ENCODE data around the gene CCDC183. TPM values are rescaled to one million over a fixed set of nuclear protein-coding genes. Genes with fewer than 3 reads are reported as not detected.
A peak's percentile ranks its signal among the peaks of the same experiment; 100 is the strongest.
"Not testable (repeated sequence)": the region's sequence is repeated elsewhere in the genome, so short reads cannot be mapped to it uniquely, and the experiment has no call there.

The CCDC183 gene
- total RNA-seq (2014; rRNA removed; shearing (Covaris generic)) = not detected in 2 replicates

DNA sequence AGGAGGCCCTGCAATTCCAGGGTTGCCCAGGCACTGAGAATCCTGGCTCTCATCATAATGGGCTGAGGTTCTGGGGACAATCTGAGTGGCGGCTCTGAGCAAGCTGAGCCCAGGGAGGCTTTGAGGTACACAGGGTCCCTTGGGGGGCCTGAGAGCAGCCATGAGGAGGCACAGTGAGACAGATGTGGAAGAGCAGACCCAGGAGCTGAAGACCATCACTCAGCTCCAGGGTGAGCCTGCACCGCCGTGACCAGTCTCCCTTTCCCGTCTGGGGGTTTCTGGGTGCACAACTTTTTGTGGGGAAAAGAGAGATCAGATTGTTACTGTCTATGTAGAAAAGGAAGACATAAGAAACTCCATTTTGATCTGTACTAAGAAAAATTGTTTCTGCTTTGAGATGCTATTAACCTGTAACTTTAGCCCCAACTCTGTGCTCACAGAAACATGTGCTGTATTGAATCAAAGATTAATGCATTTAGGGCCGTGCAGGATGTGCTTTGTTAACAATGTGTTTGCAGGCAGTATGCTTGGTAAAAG is at the start of gene CCDC183:
Gene CCDC183 (plus strand): TSS at position 101 of the 537 bp plus-strand sequence. CDS start 60 bp downstream, at position 161.
- DNase-seq (ENCODE audit: low spot score) = no peak
- in situ Hi-C loops (cut with HindIII; ENCODE audit: low sequenced_read_pairs) = no loop called here

DNA sequence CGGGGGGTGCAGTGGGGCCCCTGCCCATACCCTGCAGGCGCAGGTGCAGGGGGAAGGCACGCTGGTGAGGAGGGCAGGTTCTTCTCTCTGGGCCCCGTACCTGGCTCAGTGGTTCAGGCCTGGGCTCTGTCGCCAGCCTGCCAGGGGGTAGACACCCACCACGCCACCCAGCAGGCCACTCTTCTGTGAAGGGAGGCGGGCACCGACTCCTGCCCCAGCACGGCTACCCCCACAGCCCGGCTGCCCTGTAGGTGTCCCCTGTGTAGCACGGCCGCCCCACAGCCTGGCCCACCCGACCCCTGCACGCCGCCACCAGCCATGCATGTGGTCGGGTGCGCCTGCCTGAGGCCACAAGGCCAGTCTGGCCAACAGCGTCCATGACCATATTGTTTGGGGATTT is 49.5 kb upstream of the CCDC183 start:
- in situ Hi-C loops (cut with HindIII; ENCODE audit: low sequenced_read_pairs) = no loop called here
- DNase-seq (ENCODE audit: low spot score) = no peak

DNA sequence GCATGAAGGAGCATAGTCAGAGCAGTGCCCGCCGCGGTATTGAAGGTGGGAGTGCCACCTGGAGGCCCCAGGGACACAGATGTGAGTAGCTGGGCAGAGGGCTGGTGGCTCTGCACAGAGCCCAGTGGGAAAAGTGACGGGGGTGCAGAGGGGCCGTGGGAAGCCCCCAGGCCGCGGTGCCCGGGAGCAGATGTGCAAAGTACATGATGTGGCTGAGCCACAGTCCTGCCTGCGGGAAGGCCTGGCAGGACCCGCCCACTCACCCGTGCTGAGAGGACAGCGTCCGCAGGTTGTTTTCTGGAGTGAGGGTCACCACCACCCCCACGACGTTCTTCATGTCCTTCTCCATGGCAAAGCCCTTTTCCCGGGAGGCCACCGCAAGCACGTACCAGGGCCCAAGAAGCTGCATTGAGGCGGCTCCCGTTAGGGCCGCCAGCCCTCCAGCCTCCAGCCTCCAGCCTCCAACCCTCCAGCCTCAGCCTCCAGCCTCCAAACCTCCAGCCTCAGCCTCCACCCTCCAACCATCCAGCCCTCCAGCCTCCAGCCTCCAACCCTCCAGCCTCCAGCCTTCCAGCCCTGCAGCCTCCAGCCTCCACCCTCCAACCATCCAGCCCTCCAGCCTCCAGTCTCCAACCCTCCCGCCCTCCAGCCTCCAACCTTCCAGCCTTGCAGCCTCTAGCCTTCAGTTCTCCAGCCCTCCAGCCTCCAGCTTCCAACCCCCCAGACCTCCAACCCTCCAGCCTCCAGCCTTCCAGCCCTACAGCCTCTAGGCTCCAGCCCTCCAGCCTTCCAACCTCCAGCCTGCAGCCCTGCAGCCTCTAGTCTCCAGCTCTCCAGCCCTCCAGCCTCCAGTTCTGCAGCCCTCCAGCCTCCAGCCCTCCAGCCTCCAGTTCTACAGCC is 48.7 kb upstream of the CCDC183 start:
- in situ Hi-C loops (cut with HindIII; ENCODE audit: low sequenced_read_pairs) = no loop called here
- DNase-seq (ENCODE audit: low spot score) = no peak

DNA sequence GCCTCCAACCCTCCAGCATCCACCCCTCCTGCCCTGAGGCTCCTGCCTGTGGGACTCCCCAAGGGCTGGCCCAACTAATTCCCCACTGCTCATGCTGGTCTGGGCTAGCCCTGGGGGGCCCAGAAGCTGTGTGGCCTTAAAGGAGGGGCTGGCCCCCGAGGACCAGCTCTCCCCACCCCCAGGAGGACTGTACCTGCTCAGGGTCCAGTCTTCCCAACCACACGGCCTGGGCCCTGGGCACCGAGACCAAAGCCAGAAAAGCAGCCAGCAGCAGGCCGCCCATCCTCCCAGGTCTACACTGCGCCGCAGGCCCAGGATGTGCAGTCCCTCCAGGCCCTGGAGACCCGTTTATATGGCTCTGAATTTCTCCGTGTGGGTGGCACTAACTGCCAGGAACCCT is 47.9 kb upstream of the CCDC183 start, which contains the start of gene LCN6:
Gene LCN6 (minus strand): TSS at position 325 of the 400 bp plus-strand sequence. CDS start 42 bp downstream, at position 283.
- DNase-seq (ENCODE audit: low spot score) = no peak
- in situ Hi-C loops (cut with HindIII; ENCODE audit: low sequenced_read_pairs) = no loop called here

DNA sequence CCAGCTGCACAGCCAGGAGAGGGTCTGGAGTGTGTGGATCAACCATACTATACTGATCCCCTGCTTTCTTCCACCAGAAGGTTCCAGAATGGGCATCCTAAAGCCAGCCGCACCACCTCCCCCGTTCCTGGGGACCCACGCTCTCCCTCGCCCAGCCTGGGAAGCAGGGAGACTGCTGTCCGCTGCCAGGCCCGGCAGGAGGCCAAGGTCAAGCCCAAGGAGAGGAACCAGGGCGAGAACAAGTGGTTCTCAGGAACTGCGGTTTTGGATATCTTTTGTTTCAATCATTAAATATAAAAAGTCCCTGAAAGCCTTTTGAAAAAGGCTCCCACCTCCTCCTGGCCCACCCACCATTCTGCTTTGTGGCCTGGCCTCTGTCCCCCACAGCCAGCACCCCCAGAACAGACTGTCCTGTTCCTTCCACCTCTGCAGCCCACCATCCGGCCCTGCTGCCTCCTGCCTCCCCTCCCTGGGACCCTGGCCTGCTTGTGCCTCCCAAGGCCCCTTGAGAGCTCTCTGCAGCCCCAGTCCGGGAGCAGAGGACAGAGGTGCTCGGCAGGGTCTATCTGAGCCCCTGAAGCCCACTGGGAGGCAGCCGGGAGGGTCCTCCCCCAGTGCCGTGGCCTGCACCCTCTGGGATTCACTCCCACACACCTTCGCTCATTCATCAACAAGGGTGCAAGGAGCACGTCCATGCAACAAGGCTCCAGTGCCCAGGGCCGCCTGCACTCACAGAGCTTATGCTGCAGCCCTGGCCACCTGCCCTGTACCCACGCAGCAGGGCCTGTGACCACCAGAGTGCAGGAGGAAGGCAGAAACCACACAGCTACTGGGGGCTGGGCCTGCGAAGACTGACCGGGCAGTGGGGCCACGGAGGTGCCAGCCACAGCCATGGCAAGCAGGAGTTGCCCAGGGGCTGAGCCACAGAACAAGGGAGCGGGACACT is 47.2 kb upstream of the CCDC183 start:
- in situ Hi-C loops (cut with HindIII; ENCODE audit: low sequenced_read_pairs) = no loop called here
- DNase-seq (ENCODE audit: low spot score) = no peak

DNA sequence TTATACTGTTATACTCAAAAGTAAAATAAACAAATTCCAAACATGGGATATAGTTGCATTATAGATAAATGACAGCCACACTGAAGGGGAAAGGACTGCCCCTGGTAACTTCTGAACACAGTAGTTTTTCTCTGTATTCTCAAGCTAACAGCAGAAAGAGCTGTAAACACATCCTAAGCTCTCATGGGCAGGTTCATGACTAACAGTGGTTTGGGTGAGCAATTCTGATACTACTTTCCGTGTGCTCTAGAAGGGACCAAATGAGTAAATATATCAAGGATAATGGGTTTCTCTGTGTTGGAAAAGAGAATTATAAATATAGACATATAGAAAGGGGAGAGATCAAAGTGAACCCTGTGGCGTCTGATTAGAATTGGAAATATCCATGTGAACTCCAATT is 45.6 kb upstream of the CCDC183 start:
- in situ Hi-C loops (cut with HindIII; ENCODE audit: low sequenced_read_pairs) = no loop called here
- DNase-seq (ENCODE audit: low spot score) = no peak

DNA sequence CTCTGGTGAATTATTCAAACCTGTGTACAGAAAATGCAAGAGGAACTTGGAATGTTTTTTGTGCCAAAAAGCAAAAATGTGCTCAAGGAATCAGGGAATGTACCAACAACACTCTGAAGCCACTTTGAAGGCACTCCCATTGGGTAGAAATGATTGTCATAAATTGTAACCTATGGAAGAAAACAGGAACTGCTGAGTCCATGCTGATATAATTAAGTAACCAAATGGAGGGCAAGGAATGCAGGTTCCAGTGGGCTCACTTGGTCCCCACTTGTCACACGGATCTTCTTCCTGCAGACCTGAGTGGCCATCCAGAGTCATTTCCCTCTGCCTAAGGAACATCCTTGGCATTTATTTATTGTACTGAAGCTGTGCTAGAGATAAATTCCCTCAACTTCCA is 44.9 kb upstream of the CCDC183 start:
- in situ Hi-C loops (cut with HindIII; ENCODE audit: low sequenced_read_pairs) = no loop called here
- DNase-seq (ENCODE audit: low spot score) = no peak

DNA sequence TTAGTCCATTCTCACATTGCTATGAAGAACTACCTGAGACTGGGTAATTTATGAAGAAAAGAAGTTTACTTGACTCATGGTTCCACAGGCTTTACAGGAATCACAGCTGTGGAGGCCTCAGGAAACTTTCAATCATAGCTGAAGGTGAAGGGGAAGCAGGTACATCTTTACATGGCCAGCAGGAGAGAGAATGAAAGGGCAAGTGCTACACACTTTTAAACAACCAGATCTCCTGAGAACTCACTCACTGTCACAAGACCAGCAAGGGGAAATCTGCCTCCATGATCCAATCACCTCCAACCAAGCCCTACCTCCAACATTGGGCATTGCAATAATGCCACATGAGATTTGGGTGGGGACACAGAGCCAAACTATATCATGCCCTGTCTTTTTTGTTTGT is 44.3 kb upstream of the CCDC183 start:
- in situ Hi-C loops (cut with HindIII; ENCODE audit: low sequenced_read_pairs) = no loop called here
- no peak for DNase-seq (ENCODE audit: low spot score)

DNA sequence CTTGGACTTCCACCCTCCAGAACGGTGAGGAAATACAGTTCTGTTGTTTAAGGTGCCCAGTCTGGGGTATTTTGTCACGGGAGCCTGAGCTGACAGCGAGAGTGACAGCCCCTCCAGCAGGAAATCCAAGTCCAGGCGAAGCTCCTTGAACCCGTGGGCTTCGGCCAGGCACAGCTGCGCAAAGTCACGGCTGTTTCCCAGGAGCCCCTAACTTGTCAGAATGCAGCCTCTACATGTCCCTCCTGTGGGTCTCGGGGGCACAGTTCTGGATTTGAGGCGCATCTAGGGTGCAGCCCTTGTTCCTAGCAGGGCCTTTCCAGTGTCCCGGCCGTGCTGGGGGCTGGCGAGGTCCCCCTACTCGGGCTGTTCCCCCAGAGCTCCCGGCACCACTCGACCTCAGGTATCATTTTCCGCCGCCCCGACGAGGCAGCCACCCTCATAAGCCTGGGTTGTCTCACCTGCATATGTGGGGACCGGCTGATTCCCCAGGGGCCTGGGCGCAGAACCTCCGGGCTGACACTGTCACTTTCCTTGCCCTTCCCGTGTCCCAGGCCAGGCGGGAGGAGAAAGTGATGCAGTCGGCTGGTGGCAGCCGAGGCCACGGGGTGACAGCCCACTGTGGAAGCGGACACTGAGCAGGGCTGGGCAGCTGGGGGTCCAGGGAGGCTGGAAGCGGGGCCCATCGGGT is 42.6 kb upstream of the CCDC183 start:
- no peak for DNase-seq (ENCODE audit: low spot score)
- in situ Hi-C loops (cut with HindIII; ENCODE audit: low sequenced_read_pairs) = no loop called here

DNA sequence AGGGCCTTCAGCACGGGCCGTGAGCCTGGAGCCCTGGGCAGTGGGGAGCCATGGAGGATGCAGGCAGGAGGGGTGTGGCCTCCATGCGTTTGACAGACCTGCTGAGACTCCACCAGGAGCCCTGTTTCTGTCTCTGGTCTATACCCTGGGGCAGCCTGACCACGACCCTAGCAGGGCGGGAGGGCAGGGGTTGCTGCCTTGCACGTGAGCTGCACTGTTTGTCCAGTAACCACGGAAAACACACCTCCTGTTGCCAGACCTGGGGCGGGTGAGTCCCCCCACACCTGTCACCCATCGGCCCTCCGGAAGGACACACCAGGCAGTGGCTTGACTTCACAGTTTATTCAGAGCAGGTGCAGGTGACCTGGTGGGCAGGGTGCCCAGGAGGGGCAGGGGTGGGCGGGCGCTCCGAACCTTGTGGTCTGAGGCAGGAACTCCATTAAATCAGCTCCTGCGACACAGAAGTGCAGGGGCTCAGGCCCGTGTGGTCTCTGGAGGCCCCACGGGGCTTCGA is 42.0 kb upstream of the CCDC183 start:
- in situ Hi-C loops (cut with HindIII; ENCODE audit: low sequenced_read_pairs) = no loop called here
- no peak for DNase-seq (ENCODE audit: low spot score)

DNA sequence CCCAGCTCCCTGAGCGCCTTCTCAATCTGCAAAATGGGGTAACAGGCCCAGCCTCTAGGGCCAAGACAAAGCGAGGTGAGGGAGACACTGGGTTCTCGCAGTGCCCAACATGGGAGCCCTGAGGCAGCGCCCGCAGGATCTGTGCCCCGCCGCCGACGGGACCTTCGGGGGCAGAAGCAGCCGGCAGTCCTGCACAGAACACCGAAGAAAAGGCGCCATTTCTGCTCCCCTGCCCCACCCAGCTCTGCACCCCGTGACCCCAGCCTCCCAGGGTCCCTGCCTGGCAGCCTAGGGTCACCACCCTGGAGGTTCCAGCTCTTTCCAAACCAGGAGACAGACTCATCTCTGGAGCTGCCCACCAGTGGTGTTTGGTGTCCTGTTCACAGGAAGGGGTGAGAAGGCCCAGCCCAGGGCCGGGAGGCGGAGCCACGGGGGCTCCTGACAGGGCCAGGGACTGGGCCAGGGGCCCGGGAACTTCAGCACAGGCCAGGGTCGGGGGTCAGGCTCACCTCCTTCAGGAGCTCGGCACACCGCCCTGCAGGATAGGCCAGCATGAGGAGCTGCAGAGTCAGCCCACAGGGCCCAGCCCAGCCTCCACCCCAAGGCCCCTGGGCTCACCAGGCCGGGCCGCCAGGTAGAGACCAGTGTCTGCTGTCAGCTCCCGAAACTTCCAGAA is 41.4 kb upstream of the CCDC183 start:
- no peak for DNase-seq (ENCODE audit: low spot score)
- in situ Hi-C loops (cut with HindIII; ENCODE audit: low sequenced_read_pairs) = no loop called here

DNA sequence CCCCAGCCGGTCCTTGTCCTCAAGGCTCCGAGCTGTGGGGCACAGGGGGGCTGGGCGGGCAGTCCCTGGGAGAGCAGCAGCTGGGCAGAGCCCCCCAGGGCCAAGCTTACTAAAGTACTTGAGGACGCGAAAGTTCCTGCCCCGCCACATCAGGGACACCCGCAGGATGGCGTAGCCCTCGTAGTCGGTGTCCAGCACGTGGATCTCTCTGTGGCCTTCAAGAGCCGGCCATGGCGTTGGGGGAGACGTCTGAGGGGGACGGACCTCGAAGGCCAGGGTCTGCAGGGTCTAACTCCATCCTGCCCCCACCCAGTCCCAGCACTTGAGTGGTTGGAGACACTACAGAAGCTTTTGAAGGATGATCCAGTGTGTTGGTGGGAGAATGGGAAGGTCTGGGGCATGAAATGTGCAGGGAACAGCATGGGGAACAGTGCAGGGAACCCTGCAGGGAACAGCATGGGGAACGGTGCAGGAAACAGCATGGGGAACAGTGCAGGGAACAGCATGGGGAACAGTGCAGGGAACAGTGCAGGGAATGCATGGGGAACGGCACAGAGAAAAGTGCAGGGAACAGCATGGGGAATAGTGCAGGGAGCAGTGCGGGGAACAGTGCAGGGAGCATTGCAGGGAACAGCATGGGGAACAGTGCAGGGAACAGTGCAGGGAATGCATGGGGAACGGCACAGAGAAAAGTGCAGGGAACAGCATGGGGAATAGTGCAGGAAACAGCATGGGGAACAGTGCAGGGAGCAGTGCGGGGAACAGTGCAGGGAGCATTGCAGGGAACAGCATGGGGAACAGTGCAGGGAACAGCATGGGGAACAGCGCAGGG is 40.6 kb upstream of the CCDC183 start:
- in situ Hi-C loops (cut with HindIII; ENCODE audit: low sequenced_read_pairs); DNase-seq (ENCODE audit: low spot score): not testable (repeated sequence)

DNA sequence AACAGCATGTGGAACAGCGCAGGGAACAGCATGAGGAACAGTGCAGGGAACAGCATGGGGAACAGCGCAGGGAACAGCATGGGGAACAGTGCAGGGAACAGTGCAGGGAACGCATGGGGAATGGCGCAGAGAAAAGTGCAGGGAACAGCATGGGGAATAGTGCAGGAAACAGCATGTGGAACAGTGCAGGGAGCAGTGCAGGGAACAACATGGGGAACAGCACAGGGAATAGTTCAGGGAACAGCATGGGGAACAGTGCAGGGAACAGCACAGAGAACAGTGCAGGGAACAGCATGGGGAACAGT is 40.1 kb upstream of the CCDC183 start:
- no peak for DNase-seq (ENCODE audit: low spot score)
- in situ Hi-C loops (cut with HindIII; ENCODE audit: low sequenced_read_pairs) = no loop called here

DNA sequence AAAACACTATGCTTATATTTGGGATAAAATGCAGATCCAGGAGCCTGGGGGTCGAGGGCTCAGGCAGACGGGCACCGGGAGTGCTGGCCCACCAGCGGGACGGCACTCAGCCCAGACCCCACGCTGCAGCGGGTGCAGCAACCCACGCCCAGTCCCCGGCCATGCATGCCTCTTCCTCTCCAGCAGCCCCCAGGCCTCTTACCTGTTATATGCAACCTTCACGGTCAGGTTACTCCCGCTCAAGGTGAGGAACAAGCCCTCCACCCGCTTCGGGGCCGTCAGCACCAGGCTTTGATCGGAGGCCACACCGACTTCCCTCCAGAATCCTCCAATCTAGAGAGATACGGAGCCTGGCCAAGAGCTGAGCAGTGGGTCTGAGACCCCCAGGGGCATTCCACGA is 39.3 kb upstream of the CCDC183 start:
- in situ Hi-C loops (cut with HindIII; ENCODE audit: low sequenced_read_pairs) = no loop called here
- DNase-seq (ENCODE audit: low spot score) = no peak

DNA sequence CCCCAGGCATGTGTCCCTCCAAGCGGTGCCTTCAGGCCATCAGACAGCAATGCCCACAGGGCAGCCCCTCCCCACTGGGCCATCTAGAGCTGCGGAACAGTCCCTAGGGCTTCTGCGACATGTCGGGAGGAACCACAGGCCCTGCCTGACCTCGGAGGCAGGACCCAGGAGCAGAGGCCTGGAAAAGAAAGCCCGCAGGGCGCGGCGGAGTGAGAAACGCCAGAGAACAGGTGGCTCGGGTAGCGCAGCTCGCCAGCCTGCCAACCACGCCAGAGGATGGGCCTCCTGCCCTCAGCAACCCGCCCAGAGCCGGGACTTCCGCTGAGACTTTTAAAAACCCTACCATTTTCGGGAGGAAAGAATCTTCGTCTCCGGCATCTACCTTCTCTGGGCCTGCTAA is 38.8 kb upstream of the CCDC183 start:
- DNase-seq (ENCODE audit: low spot score) = peak; percentile 82
- in situ Hi-C loops (cut with HindIII; ENCODE audit: low sequenced_read_pairs) = no loop called here

DNA sequence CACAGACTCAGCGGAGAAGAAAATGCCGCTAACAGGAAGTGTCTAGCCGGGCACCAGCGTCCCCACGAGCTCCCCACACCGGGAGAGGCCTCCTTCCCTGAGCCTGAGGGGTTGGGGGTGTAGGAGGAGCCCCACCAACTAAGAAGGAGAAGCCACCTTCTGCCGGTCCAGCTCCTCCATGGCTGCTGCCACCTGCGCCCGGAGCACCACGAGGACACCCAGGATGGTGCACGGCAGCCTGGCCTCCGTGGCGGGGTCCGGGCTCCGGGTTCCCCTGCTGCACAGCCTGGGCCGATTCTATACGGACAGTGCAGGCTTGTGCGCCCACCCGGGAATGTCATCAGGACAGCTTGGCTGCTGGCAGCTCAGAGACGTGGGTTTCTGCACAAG is 38.4 kb upstream of the CCDC183 start:
- DNase-seq (ENCODE audit: low spot score) = no peak
- in situ Hi-C loops (cut with HindIII; ENCODE audit: low sequenced_read_pairs) = no loop called here

DNA sequence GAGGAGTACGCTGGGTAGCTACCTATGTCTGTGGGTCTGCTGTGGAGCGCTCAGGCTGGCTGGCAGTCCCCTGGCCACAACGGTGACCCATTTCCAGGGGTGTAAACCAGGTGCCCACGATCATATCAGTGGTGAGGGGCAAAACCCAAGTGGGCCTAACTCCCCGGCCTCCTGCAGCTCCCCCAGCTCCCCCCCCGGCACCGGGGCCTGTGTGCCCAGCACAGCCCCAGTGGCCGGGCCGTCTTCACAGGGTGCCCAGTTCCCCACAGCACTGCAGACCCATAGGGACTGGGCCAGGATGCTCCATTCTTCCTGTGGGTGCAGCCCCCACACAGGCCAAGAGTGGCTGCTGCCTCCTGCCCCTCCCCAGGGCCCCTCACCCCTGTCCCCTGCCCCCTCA is 37.1 kb upstream of the CCDC183 start:
- DNase-seq (ENCODE audit: low spot score) = no peak
- in situ Hi-C loops (cut with HindIII; ENCODE audit: low sequenced_read_pairs) = no loop called here

Measured in G401 (cell line).